ENCODE results near the gene SARDH.

GRCh38 chr9:133775291-133775690 lies 37.1 kb upstream of the SARDH start:
- TF ChIP-seq CTCF (IDR thresholded peaks at IDR 0.05; ENCODE audit: low read depth, low read length, poor library complexity, severe bottlenecking) (no peak), EZH2phosphoT487 (IDR thresholded peaks at IDR 0.05; ENCODE audit: borderline replicate concordance, low read length) (no peak)
